Right atrium auricular region (tissue), 2 donors: Measurements from ENCODE around the gene CDK6. TPM values are rescaled to one million over a fixed set of nuclear protein-coding genes. Genes with fewer than 3 reads are reported as not detected.
"Not testable (repeated sequence)": the region's sequence is repeated elsewhere in the genome, so short reads cannot be mapped to it uniquely, and the experiment has no call there.

Experiments
- DNase-seq: peaks from one replicate; pipeline ENCODE4 v3.0.0-alpha.2; 2019; ENCODE audit warnings: low spot score
- H3K27ac ChIP-seq, 2 donors: fragments of 200-600 bp; sonication (generic); 1 replicate in 1 of 2; 2 replicates in 1 of 2; pipeline ENCODE4 v1.5.1; 2016 to 2019
- H3K27me3 ChIP-seq, 2 donors: fragments of 200-600 bp; sonication (generic); one replicate each; pipeline versions ENCODE4 v1.5.1 to v1.6.0; 2017 to 2019
- H3K36me3 ChIP-seq: fragments of 200-600 bp; sonication (generic); one replicate; pipeline ENCODE4 v1.5.1; 2016
- H3K4me1 ChIP-seq, 2 donors: fragments of 200-600 bp; sonication (generic); one replicate each; pipeline versions ENCODE4 v1.5.1 to v1.6.0; 2017 to 2019
- H3K4me3 ChIP-seq, 2 donors: fragments of 200-600 bp; sonication (generic); 1 replicate in 1 of 2; 2 replicates in 1 of 2; pipeline ENCODE4 v1.5.1; 2017 to 2019; ENCODE audit warnings: mild to moderate bottlenecking in 1 of 2, moderate library complexity in 1 of 2
- H3K9me3 ChIP-seq, 2 donors: fragments of 200-600 bp; sonication (generic); one replicate each; pipeline ENCODE4 v1.5.1; 2019
- total RNA-seq, 2 donors: library from RNA; depleted of rRNA; stranded (reverse); fragments of >200 nt; gene quantifications; one replicate each; pipeline ENCODE4 v1.1.0, GENCODE V29; 2016
- TF ChIP-seq, protein P1 (sequence below), 2 donors: fragments of 200-600 bp; sonication (generic); IDR thresholded peaks; one replicate each; pipeline ENCODE4 v1.5.1; 2019; ENCODE audit warnings: antibody characterized with exemption in 2 of 2

The CDK6 gene
- total RNA-seq, 2 donors from 2014 or later = 10.6 to 12.4 TPM

DNA sequence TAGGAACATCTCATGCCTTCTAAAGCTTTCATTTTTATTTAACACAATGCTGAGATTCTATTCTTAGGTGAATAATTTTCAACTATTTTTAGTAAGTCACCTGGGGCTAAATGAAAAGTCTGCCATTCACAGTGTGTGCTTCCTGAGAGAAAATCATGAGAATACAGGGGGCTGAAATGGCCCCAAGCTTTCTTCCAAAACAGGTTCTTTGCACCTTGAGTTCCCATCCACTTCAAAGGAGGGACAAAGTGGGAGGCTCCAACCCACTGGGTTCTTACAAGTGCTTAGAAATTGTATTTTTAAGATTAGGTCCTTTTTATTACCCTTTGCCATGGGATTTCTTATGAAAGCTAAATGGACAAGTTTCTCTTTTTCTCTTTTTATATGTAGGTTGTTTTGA lies 224.6 kb downstream of the CDK6 start:
- no peak overlapping the region for H3K27ac ChIP-seq
- no peaks in the 10 kb centered on the region for H3K27me3 ChIP-seq
- DNase-seq = no peak
- no peak overlapping the region for H3K4me3 ChIP-seq
- peaks cover 4% of the 10 kb centered on the region for H3K36me3 ChIP-seq
- TF ChIP-seq, protein P1, sequence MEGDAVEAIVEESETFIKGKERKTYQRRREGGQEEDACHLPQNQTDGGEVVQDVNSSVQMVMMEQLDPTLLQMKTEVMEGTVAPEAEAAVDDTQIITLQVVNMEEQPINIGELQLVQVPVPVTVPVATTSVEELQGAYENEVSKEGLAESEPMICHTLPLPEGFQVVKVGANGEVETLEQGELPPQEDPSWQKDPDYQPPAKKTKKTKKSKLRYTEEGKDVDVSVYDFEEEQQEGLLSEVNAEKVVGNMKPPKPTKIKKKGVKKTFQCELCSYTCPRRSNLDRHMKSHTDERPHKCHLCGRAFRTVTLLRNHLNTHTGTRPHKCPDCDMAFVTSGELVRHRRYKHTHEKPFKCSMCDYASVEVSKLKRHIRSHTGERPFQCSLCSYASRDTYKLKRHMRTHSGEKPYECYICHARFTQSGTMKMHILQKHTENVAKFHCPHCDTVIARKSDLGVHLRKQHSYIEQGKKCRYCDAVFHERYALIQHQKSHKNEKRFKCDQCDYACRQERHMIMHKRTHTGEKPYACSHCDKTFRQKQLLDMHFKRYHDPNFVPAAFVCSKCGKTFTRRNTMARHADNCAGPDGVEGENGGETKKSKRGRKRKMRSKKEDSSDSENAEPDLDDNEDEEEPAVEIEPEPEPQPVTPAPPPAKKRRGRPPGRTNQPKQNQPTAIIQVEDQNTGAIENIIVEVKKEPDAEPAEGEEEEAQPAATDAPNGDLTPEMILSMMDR (IDR thresholded peaks at IDR 0.05) = no peak
- H3K4me1 ChIP-seq = peaks cover 0 to 7% of the 10 kb centered on the region in 2 donors
- no peaks in the 10 kb centered on the region for H3K9me3 ChIP-seq

DNA sequence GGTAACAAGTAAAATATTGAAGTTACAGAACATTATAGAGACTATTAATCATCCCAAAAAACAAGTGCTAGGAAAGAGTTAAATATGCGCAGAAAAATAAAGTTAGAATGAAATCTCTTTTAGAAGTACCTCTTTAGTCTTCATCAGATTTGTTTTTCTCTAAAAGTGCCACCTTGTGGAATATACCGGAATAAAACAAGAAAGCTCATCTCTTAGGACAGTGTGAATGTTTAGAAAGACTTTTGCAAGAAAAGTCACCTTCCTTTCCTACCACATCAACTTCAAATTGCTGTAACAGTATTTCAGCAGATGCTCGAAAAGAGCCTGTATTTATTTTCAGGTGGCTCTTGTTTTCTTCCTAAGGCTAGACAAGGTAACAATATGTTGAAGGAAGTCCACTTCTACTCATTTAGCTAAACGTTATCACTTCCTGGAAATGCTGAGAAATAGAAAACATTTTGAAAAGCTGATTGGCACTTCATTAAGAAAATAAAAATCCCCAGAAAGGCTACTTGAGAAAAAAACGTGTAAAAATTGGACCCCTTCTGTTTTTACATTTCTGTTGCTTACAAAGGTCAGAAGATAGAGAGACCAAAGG lies 226.4 kb downstream of the CDK6 start:
- Histone ChIP-seq H3K27me3 (no peaks in the 10 kb centered on the region), H3K4me3 (no peak overlapping the region), H3K9me3 (no peaks in the 10 kb centered on the region), H3K27ac (no peak overlapping the region), H3K4me1 (peaks cover 0 to 7% of the 10 kb centered on the region in 2 donors), H3K36me3 (no peaks in the 10 kb centered on the region)
- no peak for DNase-seq
- TF ChIP-seq, protein P1 (IDR thresholded peaks at IDR 0.05) = peak; percentile 36 to 56

DNA sequence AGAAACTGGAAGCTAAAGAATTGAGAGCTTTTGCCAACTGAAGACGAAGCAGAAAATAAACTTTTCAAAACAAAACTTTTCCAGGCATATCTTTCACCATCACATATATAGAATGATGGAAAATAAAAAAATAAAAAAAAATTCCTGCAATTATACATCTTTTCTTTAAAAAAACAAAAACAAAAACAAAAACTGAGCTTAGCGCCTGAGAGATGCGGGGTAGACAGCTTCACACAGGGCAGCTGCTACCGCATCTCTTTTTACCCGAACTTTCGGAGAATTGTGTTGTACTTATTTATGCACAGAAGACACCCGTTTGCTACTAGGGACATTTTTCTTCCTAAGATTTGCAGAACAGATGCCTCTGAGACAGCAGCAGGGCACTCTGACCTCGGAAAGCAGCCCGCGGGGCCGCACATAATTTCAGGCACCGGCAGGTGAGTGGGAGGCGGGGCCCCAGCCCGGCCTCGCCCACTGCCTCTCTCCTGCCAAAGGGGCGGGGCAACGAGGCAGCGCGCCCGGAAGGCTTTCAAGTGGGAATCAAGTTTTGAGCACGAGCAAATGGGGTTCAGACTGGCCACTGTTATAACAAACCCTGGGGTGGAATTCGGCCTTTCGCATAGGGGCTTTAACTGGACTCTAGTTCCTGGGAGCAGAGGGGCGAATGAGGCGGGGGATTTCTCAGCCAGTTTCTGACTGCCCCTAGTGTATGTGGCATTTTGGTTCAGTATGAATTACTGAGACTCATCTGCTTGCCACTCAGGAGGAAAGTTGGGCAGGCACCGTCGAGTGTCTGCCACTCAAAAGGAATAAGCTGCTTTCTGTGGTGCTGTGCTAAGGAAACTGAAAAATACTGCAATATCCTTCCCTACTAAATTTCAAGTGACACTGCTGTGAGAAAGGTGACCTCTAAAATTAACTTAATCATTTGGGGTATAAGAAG lies 227.7 kb downstream of the CDK6 start:
- DNase-seq = no peak

DNA sequence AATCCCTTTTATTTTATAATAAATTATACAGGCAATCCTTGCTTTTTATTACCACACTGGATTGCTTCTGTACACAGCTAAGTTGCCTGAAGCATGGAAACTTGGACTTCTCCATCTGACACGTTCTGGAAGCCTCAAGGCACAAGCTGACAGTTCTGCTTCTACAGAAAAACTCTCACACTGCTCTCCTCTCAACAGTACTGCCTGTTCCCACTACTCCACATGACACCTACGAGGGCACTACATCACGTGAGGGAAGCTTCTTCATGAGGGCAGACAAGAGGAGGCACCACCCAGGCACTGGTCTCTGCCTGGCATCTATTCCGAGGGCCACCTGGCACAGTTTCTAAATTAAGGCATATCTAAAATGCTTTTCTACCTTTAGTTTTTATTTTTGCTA lies 229.4 kb downstream of the CDK6 start:
- H3K9me3 ChIP-seq = no peaks in the 10 kb centered on the region
- TF ChIP-seq, protein P1 (IDR thresholded peaks at IDR 0.05) = no peak
- H3K27ac ChIP-seq = peak overlapping the region in 1 of 2 donors; percentile 49
- DNase-seq = no peak
- H3K36me3 ChIP-seq = no peaks in the 10 kb centered on the region
- no peak overlapping the region for H3K4me3 ChIP-seq
- H3K4me1 ChIP-seq = no peaks in the 10 kb centered on the region
- H3K27me3 ChIP-seq = no peaks in the 10 kb centered on the region

More for the DNA sequence above, 227.7 kb downstream of the CDK6 start:
- Histone ChIP-seq H3K4me3 (peak overlapping the region in 1 of 2 donors; percentile 5), H3K9me3 (no peaks in the 10 kb centered on the region), H3K27ac (no peak overlapping the region), H3K36me3 (no peaks in the 10 kb centered on the region), H3K4me1 (no peaks in the 10 kb centered on the region), H3K27me3 (no peaks in the 10 kb centered on the region)
- TF ChIP-seq, protein P1 (IDR thresholded peaks at IDR 0.05) = no peak

DNA sequence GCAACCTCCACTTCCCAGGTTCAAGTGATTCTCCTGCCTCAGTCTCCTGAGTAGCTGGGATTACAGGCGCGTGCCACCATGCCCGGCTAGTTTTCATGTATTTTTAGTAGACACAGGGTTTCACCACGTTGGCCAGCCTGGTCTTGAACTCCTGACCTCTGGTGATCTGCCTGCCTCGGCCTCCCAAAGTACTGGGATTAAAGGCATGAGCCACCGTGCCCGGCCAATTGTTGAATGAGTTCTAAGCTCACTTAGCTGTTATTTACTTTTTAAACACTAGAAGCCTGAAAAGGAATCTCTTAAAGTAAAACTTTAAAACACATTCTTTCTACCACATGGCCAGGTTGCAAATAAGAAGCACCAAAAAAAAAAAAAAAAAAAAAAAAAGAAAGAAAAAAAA lies 231.9 kb downstream of the CDK6 start:
- not testable (repeated sequence) for H3K9me3 ChIP-seq, H3K4me1 ChIP-seq, H3K27me3 ChIP-seq, H3K4me3 ChIP-seq, H3K36me3 ChIP-seq, DNase-seq, H3K27ac ChIP-seq

DNA sequence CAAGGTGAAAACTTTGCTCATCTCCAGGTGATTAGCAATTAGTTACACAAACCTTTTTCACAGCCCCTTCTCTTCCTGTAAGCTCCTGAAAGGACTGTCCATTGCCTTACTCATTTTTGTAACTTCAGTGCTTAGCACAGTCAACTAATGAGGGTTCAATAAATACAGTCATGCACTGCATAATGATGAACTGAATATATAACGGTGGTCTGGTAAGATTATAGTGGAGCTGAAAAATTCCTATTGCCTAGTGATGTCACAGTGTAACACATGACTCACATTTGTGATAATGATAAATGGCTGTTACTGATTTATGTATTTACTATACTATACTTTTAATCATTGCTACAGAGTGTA lies 233.3 kb downstream of the CDK6 start:
- no peaks in the 10 kb centered on the region for H3K27me3 ChIP-seq
- H3K36me3 ChIP-seq = no peaks in the 10 kb centered on the region
- H3K4me3 ChIP-seq = no peak overlapping the region
- no peaks in the 10 kb centered on the region for H3K9me3 ChIP-seq
- TF ChIP-seq, protein P1 (IDR thresholded peaks at IDR 0.05) = no peak
- H3K27ac ChIP-seq = peak overlapping the region in 1 of 2 donors; percentile 36
- no peak for DNase-seq
- no peaks in the 10 kb centered on the region for H3K4me1 ChIP-seq
